Measurements from ENCODE around the gene CD48. TPM values are rescaled to one million over a fixed set of nuclear protein-coding genes. Genes with fewer than 3 reads are reported as not detected.

CD48 gene
- total RNA-seq, 1 donor from 2014 or later: not detected

DNA sequence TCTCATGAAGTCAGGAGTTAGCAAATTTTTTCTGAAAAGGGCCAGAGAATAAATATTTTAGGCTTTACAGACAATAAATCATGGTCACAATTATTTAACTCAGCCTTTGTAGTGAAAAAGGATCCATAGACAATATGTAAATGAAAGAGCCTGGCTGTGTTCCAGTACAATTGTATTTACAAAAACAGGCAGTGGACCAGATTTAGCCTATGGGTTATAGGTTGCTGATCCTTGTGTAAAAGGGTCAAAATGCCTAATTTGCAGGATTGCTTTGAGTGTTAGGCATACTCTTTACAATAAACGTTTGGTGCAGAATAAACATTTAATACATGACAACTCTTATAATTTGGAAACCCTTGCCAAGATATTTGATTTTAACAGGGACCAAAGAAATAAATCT lies 33.9 kb upstream of the CD48 start:
- H3K4me3 Mint-ChIP-seq (ENCODE audit: unreplicated experiment): no peak overlapping the region
- no peak for DNase-seq (ENCODE audit: low spot score)
- no peak overlapping the region for H3K27ac Mint-ChIP-seq (ENCODE audit: unreplicated experiment)
- no peaks in the 10 kb centered on the region for H3K36me3 Mint-ChIP-seq (ENCODE audit: low read depth, unreplicated experiment)
- H3K27me3 Mint-ChIP-seq (ENCODE audit: unreplicated experiment): peaks cover 2% of the 10 kb centered on the region
- peaks cover 20% of the 10 kb centered on the region for H3K4me1 Mint-ChIP-seq (ENCODE audit: unreplicated experiment)
- TF ChIP-seq, protein P1, sequence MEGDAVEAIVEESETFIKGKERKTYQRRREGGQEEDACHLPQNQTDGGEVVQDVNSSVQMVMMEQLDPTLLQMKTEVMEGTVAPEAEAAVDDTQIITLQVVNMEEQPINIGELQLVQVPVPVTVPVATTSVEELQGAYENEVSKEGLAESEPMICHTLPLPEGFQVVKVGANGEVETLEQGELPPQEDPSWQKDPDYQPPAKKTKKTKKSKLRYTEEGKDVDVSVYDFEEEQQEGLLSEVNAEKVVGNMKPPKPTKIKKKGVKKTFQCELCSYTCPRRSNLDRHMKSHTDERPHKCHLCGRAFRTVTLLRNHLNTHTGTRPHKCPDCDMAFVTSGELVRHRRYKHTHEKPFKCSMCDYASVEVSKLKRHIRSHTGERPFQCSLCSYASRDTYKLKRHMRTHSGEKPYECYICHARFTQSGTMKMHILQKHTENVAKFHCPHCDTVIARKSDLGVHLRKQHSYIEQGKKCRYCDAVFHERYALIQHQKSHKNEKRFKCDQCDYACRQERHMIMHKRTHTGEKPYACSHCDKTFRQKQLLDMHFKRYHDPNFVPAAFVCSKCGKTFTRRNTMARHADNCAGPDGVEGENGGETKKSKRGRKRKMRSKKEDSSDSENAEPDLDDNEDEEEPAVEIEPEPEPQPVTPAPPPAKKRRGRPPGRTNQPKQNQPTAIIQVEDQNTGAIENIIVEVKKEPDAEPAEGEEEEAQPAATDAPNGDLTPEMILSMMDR (IDR thresholded peaks at IDR 0.05; ENCODE audit: unreplicated experiment): no peak
- H3K9me3 Mint-ChIP-seq (ENCODE audit: unreplicated experiment): no peaks in the 10 kb centered on the region

DNA sequence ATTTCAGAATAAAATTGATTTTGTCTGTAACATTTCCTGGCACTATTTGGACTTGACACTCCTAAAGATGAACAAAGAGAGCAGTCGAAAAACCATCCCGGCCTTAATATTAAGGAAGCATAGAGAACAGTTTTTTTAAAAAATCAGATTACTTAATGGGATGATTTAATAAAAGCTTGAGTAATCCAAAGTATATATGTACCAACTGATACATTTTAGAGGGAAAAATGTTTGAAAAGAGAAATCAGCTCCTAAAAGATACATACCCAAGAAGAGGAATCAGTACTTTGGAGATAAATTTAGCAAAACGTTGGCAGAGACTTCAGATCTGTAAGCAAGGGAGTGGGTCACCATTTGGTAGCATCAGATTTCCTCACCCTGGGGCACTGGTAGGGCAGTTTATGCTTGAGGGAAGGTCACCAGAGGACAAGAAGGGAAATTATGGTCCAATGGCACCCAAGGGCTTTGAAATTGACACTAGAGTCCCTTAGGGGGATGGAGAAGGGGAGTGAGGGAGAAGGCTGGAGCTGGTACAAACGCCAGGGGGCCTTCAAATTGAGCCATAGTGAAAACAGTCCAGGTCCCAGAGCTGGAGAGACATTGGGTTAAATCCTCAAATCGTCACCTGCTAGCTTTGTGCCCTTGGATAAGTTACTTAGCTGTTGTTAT lies 33.4 kb upstream of the CD48 start:
- no peaks in the 10 kb centered on the region for H3K27me3 Mint-ChIP-seq (ENCODE audit: unreplicated experiment)
- H3K4me3 Mint-ChIP-seq (ENCODE audit: unreplicated experiment): no peak overlapping the region
- TF ChIP-seq, protein P1 (IDR thresholded peaks at IDR 0.05; ENCODE audit: unreplicated experiment): no peak
- H3K27ac Mint-ChIP-seq (ENCODE audit: unreplicated experiment): no peak overlapping the region
- no peaks in the 10 kb centered on the region for H3K9me3 Mint-ChIP-seq (ENCODE audit: unreplicated experiment)
- no peak for DNase-seq (ENCODE audit: low spot score)
- H3K36me3 Mint-ChIP-seq (ENCODE audit: low read depth, unreplicated experiment): no peaks in the 10 kb centered on the region
- H3K4me1 Mint-ChIP-seq (ENCODE audit: unreplicated experiment): peaks cover 20% of the 10 kb centered on the region

DNA sequence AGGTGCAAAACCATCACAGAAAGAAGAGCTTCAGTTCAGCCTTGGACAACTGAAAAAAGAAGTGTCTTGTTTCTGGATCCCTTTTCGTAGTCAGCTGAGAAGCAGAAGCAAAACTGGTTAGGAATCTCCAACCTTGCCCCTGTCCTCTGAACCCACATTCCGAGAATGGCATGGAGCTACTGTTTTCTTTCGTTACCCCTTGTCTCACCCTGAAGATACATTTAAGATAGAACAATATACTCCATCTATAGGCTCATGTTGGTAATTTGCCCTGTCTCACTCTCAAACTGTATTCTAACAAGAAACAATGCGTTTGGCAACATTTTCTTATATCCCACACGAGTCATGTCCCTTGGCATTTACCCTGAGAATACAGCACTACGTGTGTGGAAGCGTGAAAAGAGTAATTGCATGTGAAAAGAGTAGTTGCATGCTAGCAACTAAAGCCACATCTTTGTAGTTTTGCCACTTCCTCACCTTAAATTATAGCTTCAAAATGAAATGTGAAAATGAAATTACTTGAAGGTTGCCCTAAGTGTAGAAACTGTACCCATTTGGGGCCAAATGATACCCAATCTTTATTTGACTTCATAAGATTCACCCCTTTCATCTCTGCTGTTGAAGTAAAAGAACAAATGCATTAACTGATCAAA lies 32.7 kb upstream of the CD48 start:
- Mint-ChIP-seq H3K9me3 (ENCODE audit: unreplicated experiment) (no peaks in the 10 kb centered on the region), H3K4me1 (ENCODE audit: unreplicated experiment) (peaks cover 20% of the 10 kb centered on the region), H3K4me3 (ENCODE audit: unreplicated experiment) (no peak overlapping the region), H3K36me3 (ENCODE audit: low read depth, unreplicated experiment) (no peaks in the 10 kb centered on the region), H3K27ac (ENCODE audit: unreplicated experiment) (no peak overlapping the region), H3K27me3 (ENCODE audit: unreplicated experiment) (no peaks in the 10 kb centered on the region)
- TF ChIP-seq, protein P1 (IDR thresholded peaks at IDR 0.05; ENCODE audit: unreplicated experiment): no peak
- DNase-seq (ENCODE audit: low spot score): no peak

DNA sequence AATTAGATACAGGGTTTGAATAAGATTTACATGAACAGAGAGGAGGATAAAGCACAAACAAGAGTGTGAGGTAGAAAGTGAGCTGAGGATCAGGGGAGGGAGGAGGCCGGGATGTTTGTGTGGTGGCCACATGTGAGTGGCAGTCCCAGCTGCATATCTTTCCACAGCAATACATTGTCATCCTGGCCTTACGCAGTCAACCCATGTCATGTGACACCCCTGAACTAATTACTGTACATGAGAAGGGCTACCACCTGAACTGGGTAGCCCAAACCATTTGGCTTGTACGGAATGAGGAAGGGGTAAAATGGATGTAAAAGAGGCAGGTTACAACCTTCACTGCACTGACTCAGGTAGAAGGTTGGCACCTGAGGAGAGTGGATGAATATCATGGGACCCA lies 31.6 kb upstream of the CD48 start:
- Mint-ChIP-seq H3K4me1 (ENCODE audit: unreplicated experiment) (peaks cover 20% of the 10 kb centered on the region), H3K9me3 (ENCODE audit: unreplicated experiment) (no peaks in the 10 kb centered on the region), H3K27me3 (ENCODE audit: unreplicated experiment) (no peaks in the 10 kb centered on the region), H3K36me3 (ENCODE audit: low read depth, unreplicated experiment) (no peaks in the 10 kb centered on the region), H3K27ac (ENCODE audit: unreplicated experiment) (no peak overlapping the region), H3K4me3 (ENCODE audit: unreplicated experiment) (peak overlapping the region; percentile 19)
- TF ChIP-seq, protein P1 (IDR thresholded peaks at IDR 0.05; ENCODE audit: unreplicated experiment): no peak
- no peak for DNase-seq (ENCODE audit: low spot score)

DNA sequence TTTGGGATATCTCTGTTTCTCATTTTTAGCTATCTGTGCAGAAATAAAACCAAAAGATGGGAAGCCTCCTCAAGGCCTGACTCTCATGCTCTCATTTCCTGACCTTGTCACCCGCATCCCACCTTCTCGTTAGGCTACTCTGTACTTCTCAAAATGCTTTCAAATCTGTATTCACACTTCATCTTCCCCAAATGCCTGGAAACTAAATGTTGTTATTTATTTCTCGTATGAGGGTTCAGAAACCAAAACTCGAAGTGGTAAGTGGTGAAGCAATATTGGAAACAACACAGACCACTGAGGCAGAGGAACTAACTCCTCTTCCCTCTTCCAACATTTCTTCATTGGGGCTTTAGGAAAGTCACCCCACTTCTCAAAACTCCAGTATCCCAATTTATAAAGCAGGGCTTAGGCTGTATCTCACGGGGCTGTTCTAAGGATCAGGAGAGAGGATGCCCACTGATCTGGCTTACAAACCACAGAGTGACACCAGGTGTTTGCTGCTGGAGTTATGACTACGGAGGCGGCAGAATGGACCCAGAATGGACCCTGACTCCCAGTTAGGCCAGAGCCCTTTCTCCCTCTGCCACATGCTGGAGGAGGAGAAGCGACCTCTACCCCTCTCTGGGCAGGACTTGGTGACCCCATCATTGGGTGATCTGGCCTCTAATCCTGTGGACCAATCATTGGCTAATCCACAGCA lies 31.0 kb upstream of the CD48 start:
- TF ChIP-seq, protein P1 (IDR thresholded peaks at IDR 0.05; ENCODE audit: unreplicated experiment): no peak
- Mint-ChIP-seq H3K4me3 (ENCODE audit: unreplicated experiment) (no peak overlapping the region), H3K4me1 (ENCODE audit: unreplicated experiment) (peaks cover 20% of the 10 kb centered on the region), H3K9me3 (ENCODE audit: unreplicated experiment) (no peaks in the 10 kb centered on the region), H3K27ac (ENCODE audit: unreplicated experiment) (no peak overlapping the region), H3K27me3 (ENCODE audit: unreplicated experiment) (no peaks in the 10 kb centered on the region), H3K36me3 (ENCODE audit: low read depth, unreplicated experiment) (no peaks in the 10 kb centered on the region)
- DNase-seq (ENCODE audit: low spot score): no peak
